ENCODE data around the gene KCTD12.

Gene KCTD12

DNA sequence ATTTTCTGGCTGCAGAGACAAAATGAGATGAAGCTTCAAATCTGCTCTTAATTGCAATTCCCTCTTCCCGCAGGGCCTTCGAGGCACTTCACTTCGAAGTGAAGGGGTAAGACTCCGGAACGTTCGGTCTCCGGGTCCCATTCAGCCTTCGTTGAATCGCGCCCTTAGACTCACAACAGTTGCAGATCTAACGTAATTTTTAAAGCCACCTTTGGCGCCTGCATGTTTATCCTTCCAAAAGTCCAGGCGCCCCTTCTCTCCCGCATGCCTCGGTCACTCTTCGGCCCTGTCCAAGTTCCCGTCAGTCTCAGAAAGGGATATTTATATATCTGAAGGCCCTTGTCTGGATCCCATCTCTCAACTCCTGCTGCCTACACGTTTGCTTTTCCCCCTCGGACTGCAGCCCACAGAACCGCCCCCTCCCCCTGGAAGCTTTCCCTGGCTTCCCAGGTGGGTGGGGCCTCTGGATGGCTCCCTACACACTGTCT lies 915 bp upstream of the KCTD12 start:
- no peak for DNase-seq (ENCODE audit: low read depth in 2 of 2)

DNA sequence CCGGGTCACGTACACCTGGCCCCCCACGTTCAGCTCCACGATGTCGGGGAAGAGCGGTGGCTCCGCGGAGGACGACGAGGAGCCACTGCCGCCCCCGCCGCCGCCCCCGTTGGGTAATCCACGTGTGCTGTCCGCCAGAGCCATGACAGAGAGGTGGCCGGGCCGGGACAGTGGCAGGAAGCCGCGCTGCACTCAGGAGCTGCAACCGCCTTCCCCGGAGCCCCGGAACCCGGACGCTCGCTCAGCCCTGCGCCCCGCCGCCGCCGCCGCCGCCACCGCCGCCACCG lies 257 bp downstream of the KCTD12 start:
- peak in 1 of 2 donors; percentile 1 for DNase-seq (ENCODE audit: low read depth in 2 of 2)

GRCh38 chr13:76885203-76886004 lies 801 bp downstream of the KCTD12 start:
- peak; percentile 23 to 34 for DNase-seq (ENCODE audit: low read depth in 2 of 2)

DNA sequence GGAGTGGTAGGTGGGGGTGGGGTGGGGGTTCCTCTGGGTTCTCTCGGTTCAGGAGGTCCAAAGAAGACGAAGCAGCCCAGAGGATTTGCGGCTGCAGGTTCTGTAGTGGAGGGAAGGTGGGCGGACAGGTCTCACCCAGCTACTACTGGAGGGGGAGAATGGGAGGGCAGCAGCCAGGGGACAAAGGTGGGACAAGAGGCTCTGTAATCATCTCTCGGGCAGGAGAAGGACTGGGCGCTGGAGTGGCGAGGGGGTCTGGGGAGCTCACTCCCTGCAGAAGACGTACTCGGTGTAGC lies 1.4 kb downstream of the KCTD12 start:
- no peak for DNase-seq (ENCODE audit: low read depth in 2 of 2)

GRCh38 chr13:76884186-76884906 lies 1.9 kb downstream of the KCTD12 start:
- DNase-seq (ENCODE audit: low read depth in 2 of 2), result no peak

DNA sequence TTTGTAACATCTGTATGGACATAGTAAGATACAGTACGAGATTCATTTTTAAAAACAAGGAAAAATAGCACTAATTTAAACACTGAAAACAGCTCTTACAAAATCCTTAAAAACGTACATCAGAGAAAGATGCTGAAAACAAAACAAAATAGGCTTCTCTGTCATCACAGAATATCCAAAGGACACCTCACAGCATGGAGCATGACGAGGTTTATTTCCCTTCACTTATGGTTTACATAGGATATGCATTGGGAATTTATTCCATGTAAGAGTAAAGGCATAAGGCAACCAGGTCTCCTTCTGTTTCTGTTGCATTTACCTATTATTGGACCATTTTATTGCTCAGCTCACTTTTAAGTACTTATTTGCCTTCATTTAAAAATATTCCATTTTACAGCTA lies 3.0 kb downstream of the KCTD12 start:
- DNase-seq (ENCODE audit: low read depth in 2 of 2), result no peak

DNA sequence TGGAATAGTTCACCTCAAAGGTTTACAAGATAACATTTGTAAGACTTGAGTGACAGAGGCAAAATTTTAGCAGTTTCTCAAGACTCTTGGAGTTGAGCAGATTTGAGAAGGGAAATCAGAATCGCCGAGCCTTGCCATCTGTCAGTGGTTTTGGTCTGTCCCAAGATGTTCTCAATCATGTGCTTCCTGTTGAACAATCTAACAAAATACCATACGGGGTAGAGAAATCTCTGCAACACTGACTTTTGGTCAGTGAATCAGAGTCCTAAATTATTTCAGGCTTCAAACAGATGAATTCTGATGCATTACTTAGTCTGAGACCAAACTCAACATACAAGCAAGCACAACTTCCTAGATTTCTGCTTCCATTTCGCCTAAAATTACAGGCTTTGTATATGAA lies 3.8 kb downstream of the KCTD12 start:
- no peak for DNase-seq (ENCODE audit: low read depth in 2 of 2)

DNA sequence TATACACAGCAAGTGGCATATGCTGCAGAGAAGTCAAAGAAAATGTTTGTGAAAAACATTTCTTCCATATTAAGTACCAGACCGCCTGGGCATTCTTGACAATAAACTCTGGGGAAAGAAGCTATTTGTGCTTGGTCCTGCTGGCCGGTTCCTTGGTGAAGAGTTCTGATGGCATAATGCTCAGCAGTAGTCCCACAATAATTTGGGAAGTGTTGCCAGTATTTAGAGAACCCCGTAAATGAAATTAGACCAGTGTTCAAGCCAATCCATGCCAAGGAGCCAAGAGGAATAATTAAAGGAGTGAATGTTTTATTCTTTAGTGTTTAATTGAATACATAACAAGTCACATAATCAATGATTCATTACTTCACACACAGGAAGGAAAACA lies 6.3 kb downstream of the KCTD12 start:
- no peak for DNase-seq (ENCODE audit: low read depth in 2 of 2)

DNA sequence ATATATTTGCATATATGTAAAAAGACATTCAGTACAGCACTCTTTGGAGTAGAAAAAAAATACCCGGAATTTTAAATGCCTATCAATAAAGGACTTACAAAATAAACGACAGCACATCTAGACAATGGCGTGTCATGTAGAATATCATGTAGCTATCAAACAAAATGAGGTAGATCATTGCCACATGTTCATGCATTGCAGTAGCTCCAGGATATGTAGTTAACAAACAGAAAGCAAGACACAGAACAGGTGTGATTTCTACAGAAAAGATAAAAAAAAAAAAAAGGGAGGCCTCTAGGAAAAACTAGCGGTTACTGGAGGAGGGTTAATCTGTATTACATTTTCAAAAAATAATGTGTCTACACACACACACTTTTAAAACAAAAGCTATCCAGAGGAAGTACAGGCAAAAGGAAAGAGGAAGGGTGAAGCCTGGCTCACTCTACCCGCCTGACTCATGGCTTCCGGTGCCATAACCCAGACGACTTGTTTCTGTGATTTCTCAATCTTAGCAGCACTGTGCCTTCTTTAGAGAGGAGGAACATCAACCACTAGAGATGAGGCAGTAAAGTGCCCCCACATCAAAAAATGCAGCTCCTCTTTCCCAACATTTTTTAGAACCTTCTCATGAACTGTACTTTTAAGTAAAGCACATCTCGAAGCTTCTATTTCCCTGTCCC lies 6.9 kb downstream of the KCTD12 start:
- DNase-seq (ENCODE audit: low read depth in 2 of 2), result peak; percentile 36 to 38

- no peak for DNase-seq (ENCODE audit: low read depth in 2 of 2)
Observed at GRCh38 chr13:76878043-76878442, 8.2 kb downstream of the KCTD12 start.

DNA sequence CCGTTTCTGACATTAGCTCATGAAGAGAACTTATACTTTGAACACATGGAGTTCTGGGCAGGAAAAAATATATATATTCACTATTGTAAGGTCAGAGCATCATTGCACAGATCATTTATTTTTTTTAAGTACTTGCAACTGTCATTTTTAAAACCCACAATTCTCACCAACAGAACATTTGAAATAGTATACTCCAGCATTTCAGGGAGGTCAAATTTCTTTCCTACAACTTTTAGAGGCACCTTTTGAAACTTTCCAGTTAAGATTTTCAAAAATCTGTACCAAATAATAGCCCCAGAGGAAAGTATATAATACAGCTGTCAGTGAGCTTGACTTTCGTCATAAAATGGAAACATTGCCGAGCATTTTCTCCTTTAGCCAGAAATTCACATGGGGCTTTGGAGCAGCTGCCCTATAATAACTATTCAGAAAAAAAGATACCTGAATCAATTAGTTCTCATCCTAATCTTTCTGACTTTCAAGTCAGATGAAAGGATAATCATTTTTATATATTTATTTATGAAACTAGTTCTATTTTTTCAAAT lies 10.9 kb downstream of the KCTD12 start:
- DNase-seq (ENCODE audit: low read depth in 2 of 2), result no peak

DNA sequence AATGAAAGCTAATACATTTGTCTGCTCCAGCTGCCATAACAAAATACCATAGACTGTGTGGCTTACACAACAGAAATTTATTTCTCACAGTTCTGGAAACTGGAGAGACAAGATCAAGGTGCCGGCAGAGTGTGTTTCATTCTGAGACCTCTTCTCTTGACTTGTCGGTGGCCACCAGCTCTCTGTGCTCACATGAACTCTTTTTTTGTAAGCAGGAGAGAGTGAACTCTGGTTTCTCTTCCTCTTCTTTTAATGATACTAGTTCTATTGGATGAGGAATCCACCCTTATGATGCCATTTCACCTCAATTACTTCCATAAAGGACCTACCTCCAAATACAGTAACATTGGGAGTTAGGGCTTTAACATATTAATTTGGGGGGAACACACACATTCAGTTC lies 11.7 kb downstream of the KCTD12 start:
- DNase-seq (ENCODE audit: low read depth in 2 of 2), result no peak

DNA sequence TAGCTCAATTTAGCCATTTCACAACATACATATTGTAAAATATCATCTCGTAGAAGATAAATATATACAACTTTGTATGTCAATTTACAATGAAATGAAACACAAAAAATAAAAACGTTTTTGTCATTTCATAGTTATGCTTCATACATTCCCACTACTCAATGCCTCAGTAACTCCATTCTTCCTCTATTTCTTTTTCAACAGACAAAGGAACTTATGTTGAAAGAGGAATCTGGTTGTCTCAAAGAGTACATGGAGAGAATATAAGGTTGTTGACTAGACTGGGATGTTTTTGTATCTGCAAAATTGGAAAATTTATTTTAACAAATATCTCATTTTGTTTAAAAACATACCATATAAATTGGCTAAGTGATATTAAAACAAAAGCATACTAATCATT lies 12.8 kb downstream of the KCTD12 start:
- no peak for DNase-seq (ENCODE audit: low read depth in 2 of 2)

DNA sequence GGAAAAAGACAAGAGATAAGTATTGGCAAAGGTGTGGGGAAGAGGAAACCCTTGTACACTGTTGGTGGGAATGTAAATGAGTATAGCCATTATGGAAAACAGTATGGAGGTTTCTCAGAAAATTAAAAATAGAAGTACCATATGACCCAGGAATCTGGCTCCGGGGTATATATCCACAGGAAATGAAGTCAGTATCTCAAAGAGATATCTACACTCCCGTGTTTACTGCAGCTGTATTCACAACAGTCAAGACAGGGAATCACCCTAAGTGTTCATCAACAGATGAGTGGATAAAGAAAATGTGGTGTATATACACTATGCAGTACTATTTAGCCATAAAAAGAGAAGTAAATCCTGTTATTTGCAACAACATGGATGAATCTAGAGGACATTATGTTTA lies 13.5 kb downstream of the KCTD12 start:
- DNase-seq (ENCODE audit: low read depth in 2 of 2), result no peak

- DNase-seq (ENCODE audit: low read depth in 2 of 2), result no peak
Observed at GRCh38 chr13:76871432-76871831, 14.8 kb downstream of the KCTD12 start.

DNA sequence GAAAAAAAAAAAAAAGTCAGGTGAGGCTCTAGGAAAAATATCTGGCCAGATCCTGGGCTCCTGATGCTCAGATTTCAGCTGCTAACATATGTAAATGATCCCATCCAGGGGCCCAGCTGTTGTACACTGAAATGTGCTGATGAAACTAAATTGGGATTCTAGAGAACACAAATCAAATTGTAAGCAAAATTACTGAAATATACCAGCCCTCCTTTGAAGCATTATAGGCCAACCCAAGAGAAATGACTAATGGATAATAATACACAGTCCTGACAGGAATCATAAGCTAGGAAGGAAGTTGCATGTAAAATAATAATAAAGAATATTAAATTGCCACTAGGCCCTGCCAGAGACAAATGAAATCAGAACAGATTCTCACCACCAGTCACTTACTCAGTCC lies 17.8 kb downstream of the KCTD12 start:
- DNase-seq (ENCODE audit: low read depth in 2 of 2), result no peak

DNA sequence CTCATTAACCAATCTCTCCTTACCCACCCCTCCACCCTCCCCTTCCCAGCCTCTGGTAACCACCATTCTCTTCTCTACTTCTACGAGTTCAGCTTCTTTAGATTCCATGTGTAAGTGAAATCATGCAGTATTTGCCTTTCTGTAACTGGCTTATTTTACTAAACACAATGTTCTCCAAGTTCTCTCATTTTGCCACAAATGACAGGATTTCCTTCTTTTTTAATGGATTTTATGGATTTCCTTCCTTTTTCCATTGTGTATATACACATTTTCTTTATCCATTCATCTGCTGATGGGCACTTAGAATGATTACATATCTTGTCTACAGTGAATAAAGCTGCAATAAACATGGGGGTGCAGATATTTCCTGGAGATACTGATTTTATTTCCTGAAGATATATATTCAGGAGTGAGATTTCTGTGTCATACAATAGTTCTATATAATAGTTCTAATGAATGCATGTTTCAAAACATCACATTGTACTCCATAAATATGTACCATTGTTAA lies 20.2 kb downstream of the KCTD12 start:
- no peak for DNase-seq (ENCODE audit: low read depth in 2 of 2)

DNA sequence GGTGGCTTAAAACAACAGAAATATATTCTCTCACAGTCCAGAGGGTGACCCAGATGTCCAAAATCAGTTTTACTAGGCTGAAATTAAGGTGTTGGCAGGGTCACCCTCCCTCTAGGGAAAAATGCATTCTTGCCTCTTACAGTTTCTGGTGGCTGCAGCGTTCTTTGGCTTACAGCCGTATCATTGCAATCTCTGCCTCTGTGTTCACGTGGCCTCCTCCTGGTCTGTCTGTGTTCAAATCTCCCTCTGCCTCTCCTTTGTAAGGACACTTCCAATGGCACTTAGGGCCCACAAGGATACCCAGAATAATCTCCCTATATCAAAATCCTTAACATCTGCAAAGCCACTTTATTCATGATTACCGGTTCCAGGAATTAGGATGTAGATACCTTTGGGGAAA lies 21.1 kb downstream of the KCTD12 start:
- DNase-seq (ENCODE audit: low read depth in 2 of 2), result no peak

- DNase-seq (ENCODE audit: low read depth in 2 of 2), result no peak
Observed at GRCh38 chr13:76864259-76864658, 21.9 kb downstream of the KCTD12 start.

DNA sequence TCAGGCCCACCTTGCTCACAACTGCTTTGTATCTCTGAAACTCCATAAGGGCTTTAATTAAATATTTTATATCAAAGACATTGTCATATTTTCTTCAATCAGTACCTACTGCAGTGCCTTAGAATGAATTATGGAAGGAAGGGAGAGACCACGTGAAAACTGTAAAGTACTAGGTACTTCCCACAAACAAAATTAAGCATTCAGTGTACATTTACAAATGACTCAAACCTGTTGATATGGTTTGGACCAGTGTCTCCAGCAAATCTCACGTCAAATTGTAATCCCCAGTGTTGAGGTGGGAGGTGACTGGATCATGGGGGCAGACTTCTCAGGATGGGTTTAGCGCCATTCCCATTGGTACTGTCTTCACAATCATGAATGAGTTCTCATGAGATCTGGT lies 23.2 kb downstream of the KCTD12 start:
- DNase-seq (ENCODE audit: low read depth in 2 of 2), result no peak

DNA sequence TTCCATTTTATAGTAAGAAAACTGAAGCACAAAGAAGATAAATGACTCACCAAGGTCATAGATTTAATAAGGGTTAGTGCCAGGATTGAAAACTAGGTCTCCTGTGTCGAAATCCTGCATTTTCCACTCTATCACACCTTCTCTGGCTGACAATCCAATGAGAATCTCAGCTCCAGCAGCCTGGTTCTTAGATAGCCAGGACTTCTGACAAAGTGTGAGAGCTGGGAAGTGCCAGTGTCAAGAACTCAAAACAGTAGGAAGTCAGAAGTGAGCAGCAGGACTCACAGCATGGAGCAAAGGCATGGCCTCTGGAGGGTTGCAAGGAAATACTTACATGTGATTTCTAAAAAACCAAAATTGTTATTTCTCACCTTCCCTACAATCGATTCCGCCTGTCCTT lies 24.3 kb downstream of the KCTD12 start:
- no peak for DNase-seq (ENCODE audit: low read depth in 2 of 2)

DNA sequence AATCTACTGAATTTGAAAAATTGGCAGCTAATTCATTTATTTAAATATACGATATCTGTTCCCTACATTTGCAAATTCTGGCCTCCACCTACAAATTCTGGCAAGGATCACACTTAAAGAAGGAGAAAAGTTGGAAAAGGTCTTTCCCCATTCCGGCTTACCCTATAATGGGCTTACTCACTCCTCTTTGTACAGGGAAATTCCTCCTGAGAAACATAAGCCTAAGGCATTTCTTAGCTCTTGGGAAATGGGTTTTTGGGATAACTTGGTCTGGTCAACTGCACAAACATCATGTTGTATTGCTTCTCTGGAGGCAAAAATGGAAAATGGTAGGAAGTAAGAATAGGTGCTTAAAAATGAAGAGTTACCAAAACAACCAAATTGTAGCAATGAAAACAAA lies 25.5 kb downstream of the KCTD12 start:
- no peak for DNase-seq (ENCODE audit: low read depth in 2 of 2)

GRCh38 chr13:76854894-76855293 lies 31.3 kb downstream of the KCTD12 start:
- DNase-seq (ENCODE audit: low read depth in 2 of 2), result no peak
